ENCODE data around the gene RASAL1. TPM values are rescaled to one million over a fixed set of nuclear protein-coding genes. Genes with fewer than 3 reads are reported as not detected.
"Not testable (repeated sequence)": the region's sequence is repeated elsewhere in the genome, so short reads cannot be mapped to it uniquely, and the experiment has no call there.

RASAL1 gene
- polyA plus RNA-seq, 1 donor (not counting 4 experiments of a cell fraction or from before 2014, with no cell fraction given) = 0.05 TPM

- FAIRE-seq (no peak), DNase-seq (ENCODE audit: low read depth, low spot score) (no peak)
- Histone ChIP-seq H2AFZ (ENCODE audit: control insufficient read depth, low read length) (no peak overlapping the region), H3K9ac (ENCODE audit: control insufficient read depth, extremely low read depth, insufficient read depth, low read length) (no peak overlapping the region), H3K4me1 (ENCODE audit: control insufficient read depth, extremely low read depth, insufficient read depth, low read length) (no peaks in the 10 kb centered on the region), H3K27ac (ENCODE audit: control insufficient read depth, insufficient read depth, low read length) (no peak overlapping the region), H3K4me3 (ENCODE audit: control insufficient read depth in 2 of 3, extremely low read depth in 1 of 3, insufficient read depth in 2 of 3, low read depth in 1 of 3, low read length in 3 of 3) (no peak overlapping the region), H3K4me2 (ENCODE audit: control insufficient read depth, extremely low read depth, insufficient read depth, low read depth, low read length) (no peak overlapping the region), H4K20me1 (ENCODE audit: control insufficient read depth, extremely low read depth, insufficient read depth, low read length) (no peaks in the 10 kb centered on the region), H3K9me1 (ENCODE audit: control insufficient read depth, extremely low read depth, insufficient read depth, low read length) (no peaks in the 10 kb centered on the region), H3K36me3 (ENCODE audit: control insufficient read depth in 2 of 2, extremely low read depth in 1 of 2, insufficient read depth in 2 of 2, low read length in 2 of 2) (no peaks in the 10 kb centered on the region), H3K27me3 (ENCODE audit: control insufficient read depth, extremely low read depth, insufficient read depth, low read length) (peaks cover 1% of the 10 kb centered on the region), H3K79me2 (ENCODE audit: control insufficient read depth, insufficient read depth, low read length) (no peaks in the 10 kb centered on the region), H3K9me3 (ENCODE audit: control insufficient read depth, low read depth, low read length) (no peaks in the 10 kb centered on the region)
- TF ChIP-seq CTCF (optimal IDR thresholded peaks at IDR 0.05 in 1 of 3, IDR thresholded peaks at IDR 0.05 in 1 of 3, conservative IDR thresholded peaks at IDR 0.05 in 1 of 3; ENCODE audit: extremely low read depth in 1 of 3, insufficient read depth in 2 of 3, low read length in 3 of 3) = no peak
- TF ChIP-seq EZH2 (IDR thresholded peaks at IDR 0.05; ENCODE audit: low read length) = no peak
- dilution Hi-C loops (cut with MboI; ENCODE audit: extremely low pct_ligation_motif_present, low sequenced_read_pairs) = no loop called here
These were observed 17.4 kb downstream of the RASAL1 start for GRCh38 chr12:113118142-113118541.

- DNase-seq (ENCODE audit: low read depth, low spot score); H3K4me3 ChIP-seq (ENCODE audit: control insufficient read depth in 2 of 3, extremely low read depth in 1 of 3, insufficient read depth in 2 of 3, low read depth in 1 of 3, low read length in 3 of 3); H3K4me1 ChIP-seq (ENCODE audit: control insufficient read depth, extremely low read depth, insufficient read depth, low read length); FAIRE-seq; H3K27me3 ChIP-seq (ENCODE audit: control insufficient read depth, extremely low read depth, insufficient read depth, low read length); H3K27ac ChIP-seq (ENCODE audit: control insufficient read depth, insufficient read depth, low read length); H3K36me3 ChIP-seq (ENCODE audit: control insufficient read depth in 2 of 2, extremely low read depth in 1 of 2, insufficient read depth in 2 of 2, low read length in 2 of 2); H3K9me3 ChIP-seq (ENCODE audit: control insufficient read depth, low read depth, low read length); H3K9ac ChIP-seq (ENCODE audit: control insufficient read depth, extremely low read depth, insufficient read depth, low read length); H3K79me2 ChIP-seq (ENCODE audit: control insufficient read depth, insufficient read depth, low read length); H2AFZ ChIP-seq (ENCODE audit: control insufficient read depth, low read length); dilution Hi-C loops (cut with MboI; ENCODE audit: extremely low pct_ligation_motif_present, low sequenced_read_pairs); H3K4me2 ChIP-seq (ENCODE audit: control insufficient read depth, extremely low read depth, insufficient read depth, low read depth, low read length); H3K9me1 ChIP-seq (ENCODE audit: control insufficient read depth, extremely low read depth, insufficient read depth, low read length); H4K20me1 ChIP-seq (ENCODE audit: control insufficient read depth, extremely low read depth, insufficient read depth, low read length): not testable (repeated sequence)
These were observed 17.9 kb downstream of the RASAL1 start for GRCh38 chr12:113117684-113118083.

GRCh38 chr12:113116875-113117274, 18.7 kb downstream of the RASAL1 start:
- no peak for FAIRE-seq
- no peak overlapping the region for H3K9ac ChIP-seq (ENCODE audit: control insufficient read depth, extremely low read depth, insufficient read depth, low read length)

More at GRCh38 chr12:113116875-113117274, 18.7 kb downstream of the RASAL1 start:
- Histone ChIP-seq H3K79me2 (ENCODE audit: control insufficient read depth, insufficient read depth, low read length) (no peaks in the 10 kb centered on the region), H4K20me1 (ENCODE audit: control insufficient read depth, extremely low read depth, insufficient read depth, low read length) (no peaks in the 10 kb centered on the region), H3K4me3 (ENCODE audit: control insufficient read depth in 2 of 3, extremely low read depth in 1 of 3, insufficient read depth in 2 of 3, low read depth in 1 of 3, low read length in 3 of 3) (no peak overlapping the region), H3K9me1 (ENCODE audit: control insufficient read depth, extremely low read depth, insufficient read depth, low read length) (no peaks in the 10 kb centered on the region), H3K4me2 (ENCODE audit: control insufficient read depth, extremely low read depth, insufficient read depth, low read depth, low read length) (no peak overlapping the region), H3K36me3 (ENCODE audit: control insufficient read depth in 2 of 2, extremely low read depth in 1 of 2, insufficient read depth in 2 of 2, low read length in 2 of 2) (no peaks in the 10 kb centered on the region), H3K9me3 (ENCODE audit: control insufficient read depth, low read depth, low read length) (no peaks in the 10 kb centered on the region), H3K27me3 (ENCODE audit: control insufficient read depth, extremely low read depth, insufficient read depth, low read length) (peaks cover 9% of the 10 kb centered on the region), H3K4me1 (ENCODE audit: control insufficient read depth, extremely low read depth, insufficient read depth, low read length) (no peaks in the 10 kb centered on the region), H2AFZ (ENCODE audit: control insufficient read depth, low read length) (no peak overlapping the region), H3K27ac (ENCODE audit: control insufficient read depth, insufficient read depth, low read length) (no peak overlapping the region)
- dilution Hi-C loops (cut with MboI; ENCODE audit: extremely low pct_ligation_motif_present, low sequenced_read_pairs) = no loop called here
- no peak for TF ChIP-seq EZH2 (IDR thresholded peaks at IDR 0.05; ENCODE audit: low read length)
- TF ChIP-seq CTCF (optimal IDR thresholded peaks at IDR 0.05 in 1 of 3, IDR thresholded peaks at IDR 0.05 in 1 of 3, conservative IDR thresholded peaks at IDR 0.05 in 1 of 3; ENCODE audit: extremely low read depth in 1 of 3, insufficient read depth in 2 of 3, low read length in 3 of 3) = no peak
- no peak for DNase-seq (ENCODE audit: low read depth, low spot score)

Data from keratinocyte (primary cell).